ENCODE results near the gene DYNLT2. TPM values are rescaled to one million over a fixed set of nuclear protein-coding genes. Genes with fewer than 3 reads are reported as not detected.

Gene DYNLT2
- total RNA-seq, 1 donor from 2014 or later = 0.62 TPM

DNA sequence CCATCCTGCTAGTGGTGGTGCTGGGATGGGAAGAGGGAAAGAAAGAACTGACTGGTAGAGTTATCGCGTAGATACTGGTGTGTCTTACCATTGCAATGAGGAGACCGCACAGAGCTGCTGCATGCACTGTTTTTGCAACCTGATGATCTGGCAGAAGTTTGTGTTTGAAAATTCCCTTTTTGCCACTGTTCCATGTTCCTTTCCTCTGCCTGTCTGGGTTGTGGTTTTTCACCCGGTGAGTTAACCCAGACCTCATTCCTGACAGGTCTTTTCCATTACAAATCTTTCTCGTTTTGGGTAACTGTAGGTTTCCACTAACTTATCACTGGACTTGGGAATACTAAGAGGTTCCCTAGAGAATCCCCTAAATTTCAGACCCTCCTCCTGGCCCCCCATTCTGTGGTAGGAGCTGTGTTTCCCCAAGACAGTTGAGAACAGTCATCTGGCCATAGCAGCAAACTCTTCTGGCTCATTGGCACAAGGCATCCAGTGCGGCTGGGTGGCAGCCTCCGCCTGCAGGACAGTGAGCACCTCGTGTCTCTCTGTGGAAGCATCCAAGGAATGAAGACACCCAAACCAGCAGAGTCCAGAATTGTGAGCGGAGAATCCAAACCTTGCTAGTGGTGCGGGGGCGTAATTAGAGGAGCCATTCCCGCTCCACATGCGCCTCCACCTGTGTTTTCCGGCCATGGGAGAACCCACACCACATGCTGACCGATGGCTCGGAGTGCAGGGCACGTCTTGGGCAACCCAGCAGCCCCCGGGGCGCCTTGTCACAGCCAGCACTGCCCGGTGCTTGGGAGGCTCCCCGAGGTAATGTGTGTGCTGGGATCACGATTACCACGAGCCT, 32.8 kb upstream of the DYNLT2 start:
- Mint-ChIP-seq H3K4me1 (ENCODE audit: unreplicated experiment) (no peaks in the 10 kb centered on the region), H3K27me3 (ENCODE audit: unreplicated experiment) (peaks cover 13% of the 10 kb centered on the region), H3K4me3 (ENCODE audit: unreplicated experiment) (no peak overlapping the region), H3K9me3 (ENCODE audit: unreplicated experiment) (no peaks in the 10 kb centered on the region), H3K27ac (ENCODE audit: unreplicated experiment) (no peak overlapping the region), H3K36me3 (ENCODE audit: low read depth, unreplicated experiment) (peaks cover 17% of the 10 kb centered on the region)
- TF ChIP-seq CTCF (IDR thresholded peaks at IDR 0.05; ENCODE audit: unreplicated experiment) = no peak
- DNase-seq (ENCODE audit: low spot score) = no peak

DNA sequence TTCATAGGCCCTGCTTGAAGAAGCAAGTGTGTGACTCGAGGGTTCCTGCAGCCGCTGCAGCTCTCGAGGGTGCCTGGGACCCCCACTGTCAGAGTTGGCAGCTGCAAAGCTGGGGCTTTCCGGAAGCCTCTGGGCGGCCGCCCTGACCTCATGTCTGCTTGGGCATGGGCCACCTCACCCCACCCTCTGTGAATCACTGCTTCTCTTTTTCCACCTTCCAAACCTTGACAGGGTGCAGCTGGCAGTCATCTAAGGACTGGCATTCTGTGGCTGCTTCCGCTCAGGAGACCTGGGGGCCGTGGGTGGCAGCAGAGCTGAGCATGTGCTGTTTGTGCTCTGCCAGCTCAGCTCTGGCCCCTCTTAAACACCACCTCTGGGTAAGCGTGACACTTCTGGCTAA, 32.0 kb upstream of the DYNLT2 start:
- no peak overlapping the region for H3K4me3 Mint-ChIP-seq (ENCODE audit: unreplicated experiment)
- no peaks in the 10 kb centered on the region for H3K4me1 Mint-ChIP-seq (ENCODE audit: unreplicated experiment)
- no peak for DNase-seq (ENCODE audit: low spot score)
- no peaks in the 10 kb centered on the region for H3K9me3 Mint-ChIP-seq (ENCODE audit: unreplicated experiment)
- peaks cover 17% of the 10 kb centered on the region for H3K36me3 Mint-ChIP-seq (ENCODE audit: low read depth, unreplicated experiment)
- H3K27ac Mint-ChIP-seq (ENCODE audit: unreplicated experiment) = no peak overlapping the region
- no peak for TF ChIP-seq CTCF (IDR thresholded peaks at IDR 0.05; ENCODE audit: unreplicated experiment)
- peaks cover 8% of the 10 kb centered on the region for H3K27me3 Mint-ChIP-seq (ENCODE audit: unreplicated experiment)

- peak overlapping the region; percentile 66 for H3K4me3 Mint-ChIP-seq (ENCODE audit: unreplicated experiment)
- no peak for TF ChIP-seq CTCF (IDR thresholded peaks at IDR 0.05; ENCODE audit: unreplicated experiment)
- H3K36me3 Mint-ChIP-seq (ENCODE audit: low read depth, unreplicated experiment) = peaks cover 17% of the 10 kb centered on the region
- H3K27ac Mint-ChIP-seq (ENCODE audit: unreplicated experiment) = no peak overlapping the region
- DNase-seq (ENCODE audit: low spot score) = no peak
- no peaks in the 10 kb centered on the region for H3K4me1 Mint-ChIP-seq (ENCODE audit: unreplicated experiment)
- H3K9me3 Mint-ChIP-seq (ENCODE audit: unreplicated experiment) = no peaks in the 10 kb centered on the region
- peaks cover 6% of the 10 kb centered on the region for H3K27me3 Mint-ChIP-seq (ENCODE audit: unreplicated experiment)
These were observed 31.6 kb upstream of the DYNLT2 start for GRCh38 chr6:169782966-169783365.

DNA sequence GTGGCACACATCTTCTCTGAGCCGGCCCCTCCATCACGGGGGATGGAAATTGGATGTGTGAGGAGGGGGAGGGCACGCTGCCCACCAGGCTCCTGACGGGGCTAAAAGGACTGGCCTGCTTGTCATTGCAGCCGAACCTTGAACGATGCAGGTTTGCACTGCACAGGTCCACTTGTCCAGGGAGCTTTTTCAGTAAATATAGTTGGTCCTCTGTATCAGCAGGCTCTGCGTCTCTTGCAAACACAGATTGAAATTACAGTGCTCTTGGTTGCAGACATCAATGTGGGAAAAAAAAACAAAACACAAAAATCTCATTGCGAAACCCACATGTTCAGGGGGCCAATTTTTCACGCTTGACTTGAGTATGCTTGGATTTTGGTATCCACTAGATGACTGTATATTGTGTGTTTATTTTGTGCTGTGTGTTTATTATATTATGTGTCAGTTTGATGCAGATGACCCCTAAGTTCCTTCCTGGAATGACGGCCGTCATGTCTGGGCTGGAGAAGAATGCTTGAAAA, 29.3 kb upstream of the DYNLT2 start:
- H3K36me3 Mint-ChIP-seq (ENCODE audit: low read depth, unreplicated experiment) = peaks cover 22% of the 10 kb centered on the region
- peak overlapping the region; percentile 42 for H3K4me3 Mint-ChIP-seq (ENCODE audit: unreplicated experiment)
- no peaks in the 10 kb centered on the region for H3K9me3 Mint-ChIP-seq (ENCODE audit: unreplicated experiment)
- H3K4me1 Mint-ChIP-seq (ENCODE audit: unreplicated experiment) = no peaks in the 10 kb centered on the region
- DNase-seq (ENCODE audit: low spot score) = no peak
- TF ChIP-seq CTCF (IDR thresholded peaks at IDR 0.05; ENCODE audit: unreplicated experiment) = no peak
- peaks cover 3% of the 10 kb centered on the region for H3K27me3 Mint-ChIP-seq (ENCODE audit: unreplicated experiment)
- H3K27ac Mint-ChIP-seq (ENCODE audit: unreplicated experiment) = no peak overlapping the region

DNA sequence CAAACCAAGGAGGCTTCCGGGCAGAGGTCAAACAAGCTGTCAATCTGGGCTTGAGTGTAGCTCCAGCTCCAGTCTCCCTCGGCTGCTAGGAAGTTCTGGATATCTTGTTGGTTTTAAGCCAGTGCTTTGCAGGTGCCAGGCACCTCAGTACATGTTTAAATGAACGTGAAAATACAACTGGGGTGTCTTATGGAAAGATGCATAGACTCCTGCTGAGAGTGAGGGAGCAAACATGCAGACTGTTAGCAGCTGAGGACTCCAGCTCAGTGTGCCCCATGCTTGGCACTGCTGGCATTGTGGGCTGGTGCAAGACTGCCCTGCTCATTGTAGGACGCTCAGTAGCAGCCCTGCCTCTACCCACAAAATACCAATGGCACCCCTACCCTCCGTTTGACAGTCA, 28.5 kb upstream of the DYNLT2 start:
- no peak overlapping the region for H3K4me3 Mint-ChIP-seq (ENCODE audit: unreplicated experiment)
- no peak for DNase-seq (ENCODE audit: low spot score)
- no peaks in the 10 kb centered on the region for H3K4me1 Mint-ChIP-seq (ENCODE audit: unreplicated experiment)
- peaks cover 3% of the 10 kb centered on the region for H3K27me3 Mint-ChIP-seq (ENCODE audit: unreplicated experiment)
- TF ChIP-seq CTCF (IDR thresholded peaks at IDR 0.05; ENCODE audit: unreplicated experiment) = no peak
- H3K27ac Mint-ChIP-seq (ENCODE audit: unreplicated experiment) = no peak overlapping the region
- peaks cover 28% of the 10 kb centered on the region for H3K36me3 Mint-ChIP-seq (ENCODE audit: low read depth, unreplicated experiment)
- no peaks in the 10 kb centered on the region for H3K9me3 Mint-ChIP-seq (ENCODE audit: unreplicated experiment)
